IMR-90 (cell line): Measurements from ENCODE around the gene FBXW8. TPM values are rescaled to one million over a fixed set of nuclear protein-coding genes. Genes with fewer than 3 reads are reported as not detected.

Source experiments
- ATAC-seq: fragments of 200-7000 bp; cut with Tn5 transposase; 2 replicates; pipeline ENCODE4 v1.9.1; 2020; ENCODE audit warnings: low read depth, mild to moderate bottlenecking, moderate library complexity
- BruUV-seq: library from RNA; stranded (reverse); fragments of 400-500 nt; replicated peaks from 2 replicates; lab custom pipeline; 2021; lab: Mats Ljungman, UMichigan
- CTCF ChIA-PET: fragments of 300-600 bp; formaldehyde crosslinking; extraction: SDS; loops from one replicate; lab custom pipeline; 2021; ENCODE audit warnings: antibody characterized with exemption; lab: Yijun Ruan, JAX
- POLR2A ChIA-PET: fragments of 300-600 bp; sonication (Branson Sonifier 250); formaldehyde crosslinking; loops from one replicate; lab custom pipeline; 2022; ENCODE audit warnings: antibody characterized with exemption; ENCODE audit not compliant: unreplicated experiment; lab: Charles Lee
- DNase-seq: peaks from one replicate; pipeline ENCODE4 v3.0.0; 2013
- H2AFZ ChIP-seq: replicated peaks from 2 replicates; pipeline ENCODE3; 2013; ENCODE audit warnings: low read length, mild to moderate bottlenecking; ENCODE audit not compliant: poor library complexity
- H2AK5ac ChIP-seq: 2 replicates; pipeline ENCODE4 v1.6.1; 2013; ENCODE audit warnings: low read depth, low read length, inconsistent platforms
- H2AK9ac ChIP-seq: replicated peaks from 2 replicates; pipeline ENCODE3; 2013; ENCODE audit warnings: mild to moderate bottlenecking, low read depth, low read length, moderate library complexity; ENCODE audit not compliant: poor library complexity
- H2BK120ac ChIP-seq: 2 replicates; pipeline ENCODE4 v1.6.1; 2013; ENCODE audit warnings: low read depth, low read length, inconsistent platforms
- H2BK15ac ChIP-seq: 3 replicates; pipeline ENCODE4 v1.6.1; 2013; ENCODE audit warnings: low read depth, low read length, inconsistent platforms
- H2BK20ac ChIP-seq: 2 replicates; pipeline ENCODE4 v1.6.1; 2013; ENCODE audit warnings: low read depth, mild to moderate bottlenecking, inconsistent platforms, low read length, moderate library complexity
- H2BK5ac ChIP-seq: 2 replicates; pipeline ENCODE4 v1.6.1; 2013; ENCODE audit warnings: mild to moderate bottlenecking, low read depth, low read length, inconsistent platforms; ENCODE audit not compliant: poor library complexity, severe bottlenecking
- H3K14ac ChIP-seq: replicated peaks from 2 replicates; pipeline ENCODE4 v1.6.1; 2013; ENCODE audit warnings: low read depth, low read length, inconsistent platforms
- H3K18ac ChIP-seq: 2 replicates; pipeline ENCODE4 v1.6.1; 2013; ENCODE audit warnings: low read depth, low read length, control low read depth
- H3K23ac ChIP-seq: 2 replicates; pipeline ENCODE4 v1.6.1; 2013; ENCODE audit warnings: low read depth, low read length, inconsistent platforms
- H3K27ac ChIP-seq: 2 replicates; pipeline ENCODE4 v1.5.1; 2013; ENCODE audit warnings: mild to moderate bottlenecking, control low read depth, low read length; ENCODE audit not compliant: insufficient read depth
- H3K27me3 ChIP-seq: 2 replicates; pipeline ENCODE4 v1.6.1; 2013; ENCODE audit warnings: low read length; ENCODE audit not compliant: control insufficient read depth, insufficient read depth
- H3K36me3 ChIP-seq: 2 replicates; pipeline ENCODE4 v1.6.1; 2013; ENCODE audit warnings: low read length, mixed read lengths; ENCODE audit not compliant: control insufficient read depth, insufficient read depth
- H3K4ac ChIP-seq: 2 replicates; pipeline ENCODE4 v1.6.1; 2013; ENCODE audit warnings: low read depth, low read length, inconsistent platforms
- H3K4me1 ChIP-seq: 2 replicates; pipeline ENCODE4 v1.6.1; 2013; ENCODE audit warnings: low read length, mixed read lengths; ENCODE audit not compliant: control insufficient read depth, insufficient read depth
- H3K4me2 ChIP-seq: 2 replicates; pipeline ENCODE4 v1.6.1; 2013; ENCODE audit warnings: low read depth, mild to moderate bottlenecking, control low read depth, low read length, moderate library complexity
- H3K4me3 ChIP-seq: 2 replicates; pipeline ENCODE4 v1.5.1; 2013; ENCODE audit warnings: low read depth, mild to moderate bottlenecking, control low read depth, low read length, moderate library complexity; ENCODE audit not compliant: insufficient read depth
- H3K56ac ChIP-seq: 2 replicates; pipeline ENCODE4 v1.6.1; 2013; ENCODE audit warnings: low read length, inconsistent platforms; ENCODE audit not compliant: insufficient read depth; ENCODE audit errors: extremely low read depth
- H3K79me1 ChIP-seq, 2 experiments: 2 replicates each; pipeline ENCODE4 v1.6.1; 2013; ENCODE audit warnings: low read length in 2 of 2, inconsistent platforms in 1 of 2, low read depth in 1 of 2
- H3K9ac ChIP-seq: 2 replicates; pipeline ENCODE4 v1.6.1; 2013; ENCODE audit warnings: low read depth, low read length, control low read depth
- H3K9me1 ChIP-seq: 2 replicates; pipeline ENCODE4 v1.6.1; 2013; ENCODE audit warnings: low read length, inconsistent platforms; ENCODE audit not compliant: insufficient read depth
- H3K9me3 ChIP-seq: 2 replicates; pipeline ENCODE4 v1.6.1; 2013; ENCODE audit warnings: low read length; ENCODE audit not compliant: control insufficient read depth, insufficient read depth
- H4K20me1 ChIP-seq: 2 replicates; pipeline ENCODE4 v1.6.1; 2013; ENCODE audit warnings: low read length, inconsistent platforms; ENCODE audit not compliant: insufficient read depth
- H4K5ac ChIP-seq: 2 replicates; pipeline ENCODE4 v1.6.1; 2013; ENCODE audit warnings: mild to moderate bottlenecking, low read depth, low read length, control low read depth
- H4K8ac ChIP-seq, 2 experiments: 2 replicates each; pipeline ENCODE4 v1.6.1; 2013; ENCODE audit warnings: low read depth in 2 of 2, low read length in 2 of 2, control low read depth in 1 of 2, inconsistent platforms in 1 of 2
- H4K91ac ChIP-seq: 2 replicates; pipeline ENCODE4 v1.6.1; 2013; ENCODE audit warnings: low read depth, low read length, inconsistent platforms; ENCODE audit not compliant: insufficient read depth
- BHLHE40 ChIP-seq: fragments of 150-350 bp; IDR thresholded peaks from 2 replicates; pipeline ENCODE4 v1.6.1; 2016; ENCODE audit warnings: mild to moderate bottlenecking, low read depth, low read length
- CEBPB ChIP-seq: IDR thresholded peaks from 2 replicates; pipeline ENCODE4 v1.6.1; 2012; ENCODE audit warnings: low read depth, low read length, improper control_type of control experiment
- CHD1 ChIP-seq: IDR thresholded peaks from 2 replicates; pipeline ENCODE4 v1.6.1; 2012; ENCODE audit warnings: low read depth, low read length, improper control_type of control experiment
- ELK1 ChIP-seq: fragments of 150-350 bp; IDR thresholded peaks from 2 replicates; pipeline ENCODE4 v1.6.1; 2016; ENCODE audit warnings: low read depth, mild to moderate bottlenecking, low read length, moderate library complexity, borderline replicate concordance
- FOS ChIP-seq: fragments of 150-350 bp; IDR thresholded peaks from 2 replicates; pipeline ENCODE4 v1.6.1; 2016; ENCODE audit warnings: low read depth, low read length
- MAFK ChIP-seq: IDR thresholded peaks from 2 replicates; pipeline ENCODE4 v1.6.1; 2012; ENCODE audit warnings: low read depth, low read length, improper control_type of control experiment
- MAZ ChIP-seq: IDR thresholded peaks from 2 replicates; pipeline ENCODE4 v1.6.1; 2012; ENCODE audit warnings: low read depth, mild to moderate bottlenecking, low read length, improper control_type of control experiment, moderate library complexity, borderline replicate concordance
- MXI1 ChIP-seq: IDR thresholded peaks from 2 replicates; pipeline ENCODE4 v1.6.1; 2012; ENCODE audit warnings: low read depth, mild to moderate bottlenecking, low read length, moderate library complexity, borderline replicate concordance
- NFE2L2 ChIP-seq: fragments of 150-350 bp; IDR thresholded peaks from 2 replicates; pipeline ENCODE4 v1.6.1; 2016; ENCODE audit warnings: low read depth, mild to moderate bottlenecking, low read length
- POLR2A ChIP-seq: IDR thresholded peaks from 2 replicates; pipeline ENCODE4 v1.6.1; 2012; ENCODE audit warnings: mild to moderate bottlenecking, low read depth, low read length
- RAD21 ChIP-seq: IDR thresholded peaks from 2 replicates; pipeline ENCODE4 v1.6.1; 2012; ENCODE audit warnings: low read length, improper control_type of control experiment
- RCOR1 ChIP-seq: IDR thresholded peaks from 2 replicates; pipeline ENCODE4 v1.6.1; 2012; ENCODE audit warnings: mild to moderate bottlenecking, low read length, improper control_type of control experiment; ENCODE audit not compliant: insufficient replicate concordance
- RFX5 ChIP-seq: IDR thresholded peaks from 2 replicates; pipeline ENCODE4 v1.8.0; 2012; ENCODE audit warnings: low read depth, mild to moderate bottlenecking, low read length, moderate library complexity
- SMC3 ChIP-seq: fragments of 150-350 bp; IDR thresholded peaks from 2 replicates; pipeline ENCODE4 v1.6.1; 2016; ENCODE audit warnings: low read depth, mild to moderate bottlenecking, antibody characterized with exemption, low read length, moderate library complexity
- WGBS, 2 experiments: methylation state at CpG; one replicate each; pipeline versions ENCODE4 v1.1.5 to v1.1.7; 2013; ENCODE audit warnings: missing lambda C conversion rate in 2 of 2; ENCODE audit not compliant: insufficient read length in 1 of 2; ENCODE audit errors: extremely low coverage in 2 of 2; 5-methylcytosine and 5-hydroxymethylcytosine counted together
- dilution Hi-C: fragments of 300-500 bp; cut with HindIII; formaldehyde crosslinking; loops from one replicate; pipeline ENCODE4 v1.14.3; 2018; ENCODE audit warnings: low sequenced_read_pairs; ENCODE audit not compliant: unreplicated experiment
- in situ Hi-C: fragments of 300-500 bp; cut with MboI; formaldehyde crosslinking; loops from 3 replicates; pipeline ENCODE4 v1.14.3; 2019; ENCODE audit warnings: low sequenced_read_pairs, inconsistent platforms, mixed read lengths
- intact Hi-C: fragments of 100-400 bp; cut with micrococcal nuclease; formaldehyde crosslinking; loops from 2 replicates; pipeline ENCODE4 v1.10.0; 2022
- polyA plus RNA-seq, 3 experiments: library from polyadenylated mRNA; depleted of rRNA; stranded (reverse); fragments of >200 nt; gene quantifications; 2 replicates each; pipeline ENCODE4 v1.2.3, GENCODE V29; 2012; ENCODE audit warnings: low replicate concordance in 1 of 3
- total RNA-seq: library from RNA; depleted of rRNA; stranded (reverse); fragments of >200 nt; gene quantifications from 2 replicates; pipeline ENCODE4 v1.2.3, GENCODE V29; 2012
- TF ChIP-seq, protein P1 (sequence below): conservative IDR thresholded peaks from 2 replicates; pipeline ENCODE4 v1.5.1; 2012; ENCODE audit warnings: mild to moderate bottlenecking, low read depth, low read length, improper control_type of control experiment
- TF ChIP-seq, protein P2 (sequence below): fragments of 150-350 bp; IDR thresholded peaks from 2 replicates; pipeline ENCODE4 v1.6.1; 2017; ENCODE audit warnings: mild to moderate bottlenecking, antibody characterized with exemption, low read length, low read depth

Gene FBXW8
- total and polyA plus RNA-seq, 2 of the 4 experiments (the other 2 are of a cell fraction): 20.3 to 25.8 TPM

DNA sequence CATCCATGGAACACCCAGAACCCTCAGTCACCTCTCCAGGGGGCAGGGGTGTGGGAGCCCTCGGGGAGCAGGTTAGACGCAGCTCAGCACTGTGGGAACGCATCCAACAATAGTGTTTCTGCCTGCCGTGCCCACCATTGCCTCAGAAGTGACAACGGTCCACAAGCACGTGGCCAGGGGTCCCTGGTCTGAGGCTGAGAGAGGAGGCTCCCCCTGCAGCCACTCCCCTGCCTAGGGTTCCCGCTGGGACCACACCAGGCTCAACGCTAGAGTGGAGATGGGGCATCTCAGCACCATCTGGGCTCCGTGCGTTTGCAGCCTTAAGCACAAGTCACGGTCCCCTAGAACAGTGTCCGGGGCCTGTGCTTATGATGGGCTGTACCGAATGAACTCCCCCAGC is 125.8 kb downstream of the FBXW8 start:
- BruUV-seq: no TSS peak
- H3K56ac ChIP-seq: no peak overlapping the region
- no peak overlapping the region for H3K4me2 ChIP-seq
- no peak overlapping the region for H2BK15ac ChIP-seq
- no peak overlapping the region for H3K14ac ChIP-seq
- DNase-seq (no peak), ATAC-seq (no peak)
- H2AK5ac ChIP-seq: no peak overlapping the region
- no peaks in the 10 kb centered on the region for H3K36me3 ChIP-seq
- no peak overlapping the region for H3K9ac ChIP-seq
- H3K9me1 ChIP-seq: no peaks in the 10 kb centered on the region
- intact Hi-C loops (no loop called here), dilution Hi-C loops (no loop called here), in situ Hi-C loops (loop anchor here (25.0 kb wide), 1 partner anchor 801 kb away; no protein-coding TSS in a partner anchor)
- H3K9me3 ChIP-seq: no peaks in the 10 kb centered on the region
- no peak overlapping the region for H3K18ac ChIP-seq
- CTCF ChIA-PET: no interaction called here
- TF ChIP-seq, protein P1, sequence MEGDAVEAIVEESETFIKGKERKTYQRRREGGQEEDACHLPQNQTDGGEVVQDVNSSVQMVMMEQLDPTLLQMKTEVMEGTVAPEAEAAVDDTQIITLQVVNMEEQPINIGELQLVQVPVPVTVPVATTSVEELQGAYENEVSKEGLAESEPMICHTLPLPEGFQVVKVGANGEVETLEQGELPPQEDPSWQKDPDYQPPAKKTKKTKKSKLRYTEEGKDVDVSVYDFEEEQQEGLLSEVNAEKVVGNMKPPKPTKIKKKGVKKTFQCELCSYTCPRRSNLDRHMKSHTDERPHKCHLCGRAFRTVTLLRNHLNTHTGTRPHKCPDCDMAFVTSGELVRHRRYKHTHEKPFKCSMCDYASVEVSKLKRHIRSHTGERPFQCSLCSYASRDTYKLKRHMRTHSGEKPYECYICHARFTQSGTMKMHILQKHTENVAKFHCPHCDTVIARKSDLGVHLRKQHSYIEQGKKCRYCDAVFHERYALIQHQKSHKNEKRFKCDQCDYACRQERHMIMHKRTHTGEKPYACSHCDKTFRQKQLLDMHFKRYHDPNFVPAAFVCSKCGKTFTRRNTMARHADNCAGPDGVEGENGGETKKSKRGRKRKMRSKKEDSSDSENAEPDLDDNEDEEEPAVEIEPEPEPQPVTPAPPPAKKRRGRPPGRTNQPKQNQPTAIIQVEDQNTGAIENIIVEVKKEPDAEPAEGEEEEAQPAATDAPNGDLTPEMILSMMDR: no peak
- TF ChIP-seq CHD1 (no peak), RCOR1 (no peak), RFX5 (no peak), FOS (no peak), POLR2A (no peak), CEBPB (no peak), BHLHE40 (no peak), MAFK (no peak), ELK1 (no peak), MXI1 (no peak), RAD21 (no peak), NFE2L2 (no peak), SMC3 (no peak), MAZ (no peak)
- TF ChIP-seq, protein P2, sequence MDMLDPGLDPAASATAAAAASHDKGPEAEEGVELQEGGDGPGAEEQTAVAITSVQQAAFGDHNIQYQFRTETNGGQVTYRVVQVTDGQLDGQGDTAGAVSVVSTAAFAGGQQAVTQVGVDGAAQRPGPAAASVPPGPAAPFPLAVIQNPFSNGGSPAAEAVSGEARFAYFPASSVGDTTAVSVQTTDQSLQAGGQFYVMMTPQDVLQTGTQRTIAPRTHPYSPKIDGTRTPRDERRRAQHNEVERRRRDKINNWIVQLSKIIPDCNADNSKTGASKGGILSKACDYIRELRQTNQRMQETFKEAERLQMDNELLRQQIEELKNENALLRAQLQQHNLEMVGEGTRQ: no peak
- POLR2A ChIA-PET: no interaction called here
- H3K4me3 ChIP-seq: no peak overlapping the region
- no peaks in the 10 kb centered on the region for H3K79me1 ChIP-seq
- H4K8ac ChIP-seq: no peak overlapping the region
- H2BK5ac ChIP-seq: no peak overlapping the region
- peaks cover 3% of the 10 kb centered on the region; the same call in 1 of the 2 replicates for H4K20me1 ChIP-seq
- 63% methylated on average over 6 of the region's 13 CpGs; no CpG with 5 or more reads in 1 of the 2 experiments for WGBS, 2 experiments
- peaks cover 7% of the 10 kb centered on the region; the same call in 1 of the 2 replicates for H3K27me3 ChIP-seq
- H3K4ac ChIP-seq: no peak overlapping the region
- H2BK20ac ChIP-seq: no peak overlapping the region
- H3K4me1 ChIP-seq: peaks cover 2% of the 10 kb centered on the region; the same call in 1 of the 2 replicates
- no peak overlapping the region for H4K91ac ChIP-seq
- no peak overlapping the region for H3K23ac ChIP-seq
- no peak overlapping the region for H2AFZ ChIP-seq
- H2AK9ac ChIP-seq: no peak overlapping the region
- H4K5ac ChIP-seq: no peak overlapping the region
- H2BK120ac ChIP-seq: no peak overlapping the region
- H3K27ac ChIP-seq: no peak overlapping the region
